GM10248 (cell line): ENCODE results near the gene MCUB.

Experiments
- CTCF ChIA-PET: fragments of 300-600 bp; sonication (Branson Sonifier 250); formaldehyde crosslinking; extraction: SDS; loops from one replicate; lab custom pipeline; 2021; ENCODE audit warnings: antibody characterized with exemption; lab: Yijun Ruan, JAX
- POLR2A ChIA-PET: fragments of 350-650 bp; sonication (Branson Sonifier 250); formaldehyde crosslinking; extraction: SDS; loops from one replicate; lab custom pipeline; 2020; ENCODE audit warnings: antibody characterized with exemption; lab: Yijun Ruan, JAX
- DNase-seq: peaks from one replicate; pipeline ENCODE4 v3.0.0; 2012; ENCODE audit errors: extremely low spot score
- TF ChIP-seq, protein P1 (sequence below): IDR thresholded peaks from 2 replicates; pipeline ENCODE4 v1.5.1; 2012; ENCODE audit warnings: mild to moderate bottlenecking, low read depth; ENCODE audit errors: extremely low read depth, missing control alignments, control extremely low read depth

The MCUB gene

DNA sequence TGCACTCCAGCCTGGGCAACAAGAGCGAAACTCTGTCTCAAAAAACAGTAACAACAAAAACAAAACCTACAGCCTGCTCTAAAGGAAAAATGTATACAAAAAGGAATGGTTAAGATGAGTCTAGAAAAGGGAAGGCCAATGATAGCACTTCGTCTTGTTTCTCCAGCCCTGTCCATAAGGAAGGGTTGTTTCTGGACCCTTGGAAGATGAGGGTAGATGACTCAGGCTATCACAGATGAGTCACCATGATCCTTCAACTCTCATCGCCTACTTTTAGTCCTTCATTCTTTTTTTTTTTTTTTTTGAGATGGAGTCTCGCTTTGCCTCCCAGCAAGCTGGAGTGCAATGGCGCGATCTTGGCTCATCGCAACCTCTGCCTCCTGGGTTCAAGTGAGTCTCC lies 161.0 kb downstream of the MCUB start:
- POLR2A ChIA-PET: no interaction called here
- CTCF ChIA-PET: interaction anchor here (1.1 to 1.8 kb wide), 2 partner anchors 18 to 35 kb away, joined by 3 to 4 read pairs; partner anchors contain the start of gene CASP6
- DNase-seq: no peak
- TF ChIP-seq, protein P1, sequence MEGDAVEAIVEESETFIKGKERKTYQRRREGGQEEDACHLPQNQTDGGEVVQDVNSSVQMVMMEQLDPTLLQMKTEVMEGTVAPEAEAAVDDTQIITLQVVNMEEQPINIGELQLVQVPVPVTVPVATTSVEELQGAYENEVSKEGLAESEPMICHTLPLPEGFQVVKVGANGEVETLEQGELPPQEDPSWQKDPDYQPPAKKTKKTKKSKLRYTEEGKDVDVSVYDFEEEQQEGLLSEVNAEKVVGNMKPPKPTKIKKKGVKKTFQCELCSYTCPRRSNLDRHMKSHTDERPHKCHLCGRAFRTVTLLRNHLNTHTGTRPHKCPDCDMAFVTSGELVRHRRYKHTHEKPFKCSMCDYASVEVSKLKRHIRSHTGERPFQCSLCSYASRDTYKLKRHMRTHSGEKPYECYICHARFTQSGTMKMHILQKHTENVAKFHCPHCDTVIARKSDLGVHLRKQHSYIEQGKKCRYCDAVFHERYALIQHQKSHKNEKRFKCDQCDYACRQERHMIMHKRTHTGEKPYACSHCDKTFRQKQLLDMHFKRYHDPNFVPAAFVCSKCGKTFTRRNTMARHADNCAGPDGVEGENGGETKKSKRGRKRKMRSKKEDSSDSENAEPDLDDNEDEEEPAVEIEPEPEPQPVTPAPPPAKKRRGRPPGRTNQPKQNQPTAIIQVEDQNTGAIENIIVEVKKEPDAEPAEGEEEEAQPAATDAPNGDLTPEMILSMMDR: no peak

GRCh38 chr4:109722357-109722756 lies 162.3 kb downstream of the MCUB start:
- ChIA-PET CTCF (no interaction called here), POLR2A (no interaction called here)
- TF ChIP-seq, protein P1: no peak
- DNase-seq: no peak

DNA sequence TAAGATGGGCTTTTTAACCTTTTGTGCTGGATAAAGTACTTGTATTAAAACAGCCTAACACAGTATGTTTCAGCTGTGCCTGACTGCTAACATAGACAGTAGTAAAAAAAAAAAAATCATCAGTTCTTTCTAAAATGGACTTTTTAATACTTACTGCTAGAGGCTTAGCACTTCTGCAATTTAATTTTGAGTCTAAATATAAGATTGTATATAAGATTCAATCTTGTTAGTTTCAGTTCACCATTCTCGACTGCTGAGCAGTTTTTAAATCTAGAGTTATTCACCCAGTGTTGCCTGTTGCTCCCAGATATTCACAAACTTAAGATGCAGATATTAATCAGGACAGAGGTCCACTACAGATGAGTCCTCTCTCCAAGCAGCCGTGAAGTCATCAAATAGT lies 163.1 kb downstream of the MCUB start:
- TF ChIP-seq, protein P1: no peak
- ChIA-PET POLR2A (no interaction called here), CTCF (interaction anchor here (1.1 kb wide), 1 partner anchor 290 kb away, joined by 3 read pairs; no protein-coding TSS in a partner anchor)
- no peak for DNase-seq

GRCh38 chr4:109728385-109728784 lies 168.3 kb downstream of the MCUB start:
- ChIA-PET CTCF (interaction anchor here (1.8 kb wide), 1 partner anchor 27 kb away, joined by 4 read pairs; no protein-coding TSS in a partner anchor), POLR2A (no interaction called here)
- TF ChIP-seq, protein P1: no peak
- DNase-seq: no peak

DNA sequence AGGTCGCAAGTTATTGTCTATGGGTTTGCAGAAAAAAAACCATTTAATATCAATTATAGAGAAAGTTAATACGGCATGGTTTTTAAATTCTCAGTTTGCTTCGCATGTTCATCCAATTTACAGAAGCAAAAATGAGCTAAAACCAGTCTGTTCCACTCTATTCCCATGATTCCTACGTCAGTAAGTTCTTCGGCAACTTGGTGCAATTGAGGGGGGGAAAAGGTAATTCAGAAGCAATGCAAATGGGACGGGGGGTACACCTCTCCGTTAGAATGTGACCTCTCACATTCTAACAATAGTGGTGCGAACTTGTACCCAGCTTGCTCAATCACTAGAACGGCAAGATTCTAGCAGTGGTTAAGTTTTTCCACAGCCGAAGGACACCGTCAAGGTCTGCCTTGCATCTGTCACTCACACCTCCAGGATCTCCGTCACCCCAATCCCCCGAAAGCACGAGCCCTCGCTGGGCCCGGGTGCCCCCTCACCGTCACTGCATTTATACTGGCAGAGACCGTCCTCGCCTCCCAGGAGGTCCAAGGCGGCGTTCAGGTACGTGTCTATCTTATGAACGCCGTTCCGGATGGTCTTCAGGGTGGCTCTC lies 169.2 kb downstream of the MCUB start:
- TF ChIP-seq, protein P1: no peak
- CTCF ChIA-PET: interaction anchor here (1.5 to 3.2 kb wide), 3 partner anchors 16 to 28 kb away, joined by 3 to 16 read pairs (median 4); partner anchors contain the start of gene CASP6

DNA sequence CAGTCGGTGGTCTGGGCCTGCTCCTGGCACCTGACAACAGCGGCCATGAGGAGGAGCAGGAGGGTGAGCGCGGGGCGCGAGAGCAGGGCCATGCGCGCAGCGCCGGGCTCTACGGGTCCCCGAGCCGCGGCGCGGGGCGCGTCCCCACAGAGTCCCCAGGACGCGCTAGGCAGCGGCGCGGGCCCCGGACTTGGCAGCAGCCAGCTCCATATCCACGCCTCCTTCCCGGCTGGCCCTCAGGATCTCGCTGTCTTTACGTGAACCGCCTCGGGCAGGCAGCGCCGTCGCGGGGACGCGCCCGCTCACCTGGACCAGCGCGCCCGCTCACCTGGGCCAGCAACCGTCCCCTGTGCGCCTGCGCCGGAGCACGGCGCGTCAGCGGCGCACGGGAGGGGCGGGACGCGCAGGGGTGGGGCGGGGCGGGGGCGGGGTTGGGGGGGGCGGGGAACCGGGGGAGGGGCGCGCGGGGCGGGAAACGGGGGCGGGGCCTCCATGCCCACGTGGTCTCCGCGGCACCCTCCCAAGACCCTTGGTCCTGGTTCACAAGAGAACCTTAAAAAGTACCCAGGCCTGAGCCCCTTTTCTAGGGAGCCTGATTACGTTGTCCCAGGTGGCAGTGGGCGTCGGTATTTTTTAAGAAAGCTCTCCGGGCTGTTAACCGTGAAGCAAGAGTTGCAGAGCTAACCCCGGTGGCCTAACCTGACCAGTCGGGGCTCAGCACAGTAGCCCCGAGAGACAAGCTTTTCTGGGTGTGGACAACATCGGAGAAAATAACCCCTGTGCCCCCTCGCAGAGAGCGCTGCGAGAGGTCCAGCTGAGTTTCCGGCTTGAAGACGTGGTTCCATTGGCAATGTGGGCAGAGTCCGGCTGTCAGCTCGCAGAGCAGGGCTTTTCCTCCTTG lies 169.9 kb downstream of the MCUB start, which contains the start of gene PLA2G12A:
Gene PLA2G12A (minus strand): TSS at position 353 of the 901 bp plus-strand sequence. CDS start 261 bp downstream, at position 92.
- TF ChIP-seq, protein P1: no peak
- ChIA-PET CTCF (interaction anchor here (1.3 to 3.2 kb wide), 7 partner anchors 10 to 29 kb away, joined by 3 to 16 read pairs (median 5); partner anchors contain the start of gene CASP6), POLR2A (no interaction called here)
- peak; percentile 93 for DNase-seq

More for the DNA sequence above, 169.2 kb downstream of the MCUB start:
- POLR2A ChIA-PET: no interaction called here
- DNase-seq: no peak
